NOMO-1 treated with DMSO at 0.1 percent for 48 hours (cell line): ENCODE data around the gene PGAP3.

Source experiments
- DNase-seq: peaks from one replicate; lab custom pipeline; 2025; ENCODE audit not compliant: unreplicated experiment; lab: John Stamatoyannopoulos, UW

PGAP3 gene

DNA sequence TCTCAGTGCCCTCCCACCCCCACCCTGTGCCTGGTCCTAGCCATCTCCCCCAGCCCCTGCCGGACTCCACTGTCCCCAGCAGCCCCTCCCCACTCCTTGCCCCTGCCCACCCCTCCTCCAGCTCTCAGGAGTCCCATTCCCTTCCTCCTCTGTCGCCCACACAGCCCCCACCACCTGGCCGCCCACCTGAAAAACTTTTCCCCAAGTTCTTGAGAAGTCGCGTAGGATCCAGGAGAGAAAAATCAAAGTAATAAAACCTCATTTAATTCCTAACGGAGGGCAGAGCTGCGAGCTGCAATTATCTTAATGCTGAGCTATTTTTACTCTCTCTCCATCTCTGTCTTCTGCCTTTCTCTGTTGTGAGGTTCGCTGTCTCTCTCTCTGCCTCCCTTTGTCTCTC is 63.5 kb downstream of the PGAP3 start:
- DNase-seq = no peak

GRCh38 chr17:39623356-39623950 is 64.4 kb downstream of the PGAP3 start:
- peak; percentile 63 for DNase-seq

- DNase-seq = no peak
Observed at GRCh38 chr17:39622380-39623006, 65.4 kb downstream of the PGAP3 start.

GRCh38 chr17:39621523-39622379 is 66.1 kb downstream of the PGAP3 start:
- peak; percentile 79 for DNase-seq
